ENCODE data around the gene GALNT2. TPM values are rescaled to one million over a fixed set of nuclear protein-coding genes. Genes with fewer than 3 reads are reported as not detected.

Gene GALNT2
- polyA plus RNA-seq, 1 of the 3 experiments (the other 2 are of a cell fraction), result 118 TPM

DNA sequence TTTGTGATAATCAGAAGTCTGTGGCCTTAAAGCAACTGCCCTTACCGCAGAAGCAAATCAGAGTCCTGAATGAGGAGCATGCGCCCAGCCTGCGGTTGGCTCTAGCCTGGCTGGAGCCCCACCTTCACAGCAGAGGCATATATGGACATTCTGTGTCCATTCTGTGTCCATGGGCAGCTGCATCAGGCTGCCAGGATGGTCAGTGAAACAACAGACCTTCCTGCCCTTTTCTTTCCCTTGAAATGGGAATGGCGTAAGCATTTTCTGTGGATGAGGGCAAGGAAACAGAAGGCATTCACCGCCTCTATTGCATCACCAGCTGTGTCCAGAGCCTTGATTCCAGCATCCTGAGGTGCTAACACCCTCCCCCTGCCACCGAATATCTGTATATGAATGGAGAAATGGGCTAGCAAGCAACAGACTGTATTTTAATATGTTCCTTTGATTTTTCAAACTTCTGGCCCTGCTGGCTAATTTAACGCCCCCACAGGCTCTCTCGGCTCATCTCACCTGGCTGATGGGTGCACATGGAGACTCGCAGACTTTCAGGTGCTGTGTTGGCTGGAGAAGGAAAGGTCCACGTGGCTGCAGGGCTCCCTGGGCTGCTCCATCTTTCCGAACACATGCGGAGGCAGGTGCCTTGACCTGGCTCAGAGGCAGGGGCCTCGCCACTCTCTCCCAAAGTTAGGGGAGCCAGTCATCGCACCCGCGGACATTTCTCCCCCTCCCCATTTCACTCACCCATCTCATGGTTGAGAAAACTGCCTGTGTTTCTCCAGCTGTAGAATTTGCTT lies 159.2 kb downstream of the GALNT2 start:
- Histone ChIP-seq H3K9ac (no peak overlapping the region), H3K27me3 (ENCODE audit: insufficient read depth) (no peaks in the 10 kb centered on the region), H3K9me3 (no peaks in the 10 kb centered on the region), H3K4me2 (no peak overlapping the region), H3K36me3 (replicated peaks in 1 of 2; ENCODE audit: control insufficient read depth in 1 of 2, insufficient read depth in 2 of 2, low read length in 1 of 2) (peaks cover 0 to 2% of the 10 kb centered on the region in 2 experiments), H3K4me1 (ENCODE audit: control insufficient read depth in 1 of 2, insufficient read depth in 2 of 2, low read depth in 1 of 2, low read length in 1 of 2) (peaks cover 0 to 9% of the 10 kb centered on the region in 2 experiments; a peak in 2 of 4 replicates), H3F3A (replicated peaks; ENCODE audit: insufficient read depth) (peaks cover 3% of the 10 kb centered on the region), H3K79me2 (ENCODE audit: insufficient read depth) (peaks cover 28% of the 10 kb centered on the region), H3K4me3 (ENCODE audit: low read depth in 2 of 2, low read length in 1 of 2) (no peak overlapping the region), H2AFZ (ENCODE audit: low read depth) (no peak overlapping the region), H3K9me2 (no peaks in the 10 kb centered on the region), H4K20me1 (ENCODE audit: insufficient read depth) (peaks cover 13% of the 10 kb centered on the region; the same call in 1 of the 2 replicates), H3K27ac (ENCODE audit: low read depth in 2 of 2, low read length in 1 of 2) (no peak overlapping the region)
- POLR2A ChIA-PET, result no interaction called here
- no peak for TF ChIP-seq POLR2AphosphoS5 (IDR thresholded peaks at IDR 0.05; ENCODE audit: low read depth, low read length)
- TF ChIP-seq, protein P1, sequence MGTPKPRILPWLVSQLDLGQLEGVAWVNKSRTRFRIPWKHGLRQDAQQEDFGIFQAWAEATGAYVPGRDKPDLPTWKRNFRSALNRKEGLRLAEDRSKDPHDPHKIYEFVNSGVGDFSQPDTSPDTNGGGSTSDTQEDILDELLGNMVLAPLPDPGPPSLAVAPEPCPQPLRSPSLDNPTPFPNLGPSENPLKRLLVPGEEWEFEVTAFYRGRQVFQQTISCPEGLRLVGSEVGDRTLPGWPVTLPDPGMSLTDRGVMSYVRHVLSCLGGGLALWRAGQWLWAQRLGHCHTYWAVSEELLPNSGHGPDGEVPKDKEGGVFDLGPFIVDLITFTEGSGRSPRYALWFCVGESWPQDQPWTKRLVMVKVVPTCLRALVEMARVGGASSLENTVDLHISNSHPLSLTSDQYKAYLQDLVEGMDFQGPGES (IDR thresholded peaks at IDR 0.05; ENCODE audit: low read depth, low read length), result no peak
- no peak for TF ChIP-seq MEF2A (IDR thresholded peaks at IDR 0.05; ENCODE audit: borderline replicate concordance, low read depth)
- TF ChIP-seq RAD21 (IDR thresholded peaks at IDR 0.05; ENCODE audit: low read length), result no peak
- no peak for TF ChIP-seq RFX5 (IDR thresholded peaks at IDR 0.05; ENCODE audit: low read length)
- TF ChIP-seq RXRA (IDR thresholded peaks at IDR 0.05; ENCODE audit: borderline replicate concordance, low read depth), result no peak
- no peak for TF ChIP-seq NRF1 (IDR thresholded peaks at IDR 0.05; ENCODE audit: low read depth, low read length)
- no peak for TF ChIP-seq TEAD4 (IDR thresholded peaks at IDR 0.05; ENCODE audit: borderline replicate concordance, insufficient read depth)
- TF ChIP-seq, protein P2, sequence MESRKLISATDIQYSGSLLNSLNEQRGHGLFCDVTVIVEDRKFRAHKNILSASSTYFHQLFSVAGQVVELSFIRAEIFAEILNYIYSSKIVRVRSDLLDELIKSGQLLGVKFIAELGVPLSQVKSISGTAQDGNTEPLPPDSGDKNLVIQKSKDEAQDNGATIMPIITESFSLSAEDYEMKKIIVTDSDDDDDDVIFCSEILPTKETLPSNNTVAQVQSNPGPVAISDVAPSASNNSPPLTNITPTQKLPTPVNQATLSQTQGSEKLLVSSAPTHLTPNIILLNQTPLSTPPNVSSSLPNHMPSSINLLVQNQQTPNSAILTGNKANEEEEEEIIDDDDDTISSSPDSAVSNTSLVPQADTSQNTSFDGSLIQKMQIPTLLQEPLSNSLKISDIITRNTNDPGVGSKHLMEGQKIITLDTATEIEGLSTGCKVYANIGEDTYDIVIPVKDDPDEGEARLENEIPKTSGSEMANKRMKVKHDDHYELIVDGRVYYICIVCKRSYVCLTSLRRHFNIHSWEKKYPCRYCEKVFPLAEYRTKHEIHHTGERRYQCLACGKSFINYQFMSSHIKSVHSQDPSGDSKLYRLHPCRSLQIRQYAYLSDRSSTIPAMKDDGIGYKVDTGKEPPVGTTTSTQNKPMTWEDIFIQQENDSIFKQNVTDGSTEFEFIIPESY (IDR thresholded peaks at IDR 0.05; ENCODE audit: borderline replicate concordance, low read depth), result no peak
- TF ChIP-seq, protein P3, sequence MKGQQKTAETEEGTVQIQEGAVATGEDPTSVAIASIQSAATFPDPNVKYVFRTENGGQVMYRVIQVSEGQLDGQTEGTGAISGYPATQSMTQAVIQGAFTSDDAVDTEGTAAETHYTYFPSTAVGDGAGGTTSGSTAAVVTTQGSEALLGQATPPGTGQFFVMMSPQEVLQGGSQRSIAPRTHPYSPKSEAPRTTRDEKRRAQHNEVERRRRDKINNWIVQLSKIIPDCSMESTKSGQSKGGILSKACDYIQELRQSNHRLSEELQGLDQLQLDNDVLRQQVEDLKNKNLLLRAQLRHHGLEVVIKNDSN (IDR thresholded peaks at IDR 0.05; ENCODE audit: borderline replicate concordance, low read depth), result no peak
- TF ChIP-seq FOSL2 (IDR thresholded peaks at IDR 0.05; ENCODE audit: borderline replicate concordance, low read depth), result no peak
- TF ChIP-seq NFIC (IDR thresholded peaks at IDR 0.05; ENCODE audit: borderline replicate concordance), result no peak
- TF ChIP-seq YY1 (IDR thresholded peaks at IDR 0.05; ENCODE audit: low read depth), result no peak
- no peak for TF ChIP-seq GABPA (IDR thresholded peaks at IDR 0.05; ENCODE audit: low read depth)
- TF ChIP-seq, protein P4, sequence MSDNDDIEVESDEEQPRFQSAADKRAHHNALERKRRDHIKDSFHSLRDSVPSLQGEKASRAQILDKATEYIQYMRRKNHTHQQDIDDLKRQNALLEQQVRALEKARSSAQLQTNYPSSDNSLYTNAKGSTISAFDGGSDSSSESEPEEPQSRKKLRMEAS (IDR thresholded peaks at IDR 0.05; ENCODE audit: low read depth), result no peak
- TF ChIP-seq CHD2 (IDR thresholded peaks at IDR 0.05; ENCODE audit: low read length, partially characterized antibody), result no peak
- TF ChIP-seq SMC3 (IDR thresholded peaks at IDR 0.05; ENCODE audit: low read depth, low read length), result no peak
- 94% methylated on average over 15 of the region's 16 CpGs for WGBS (ENCODE audit: low lambda C conversion rate)
- DNase-seq, result no peak
- CTCF ChIA-PET, result interaction anchor here (0.5 to 1.4 kb wide), 4 partner anchors 7 to 323 kb away, joined by 3 to 4 read pairs (median 3); no protein-coding TSS in a partner anchor
